GM12878 (cell line): ENCODE results near the gene REPIN1.

ENCODE experiments used
- SIX5 ChIP-seq: IDR thresholded peaks from 2 replicates; pipeline ENCODE4 v1.6.1; 2011; ENCODE audit warnings: mild to moderate bottlenecking, low read depth, low read length, moderate library complexity; ENCODE audit not compliant: severe bottlenecking
- YY1 ChIP-seq: IDR thresholded peaks from 2 replicates; pipeline ENCODE4 v1.6.1; 2011; ENCODE audit warnings: low read depth, mild to moderate bottlenecking, low read length
- ZNF207 ChIP-seq: fragments of 450-650 bp; IDR thresholded peaks from 2 replicates; pipeline ENCODE4 v1.6.1; 2014; ENCODE audit warnings: antibody characterized with exemption, mild to moderate bottlenecking, borderline replicate concordance
- ZNF384 ChIP-seq: IDR thresholded peaks from 2 replicates; pipeline ENCODE4 v1.6.1; 2012; ENCODE audit warnings: low read depth, mild to moderate bottlenecking, low read length, improper control_type of control experiment, borderline replicate concordance
- TF ChIP-seq, protein P1 (sequence below): IDR thresholded peaks from 2 replicates; pipeline ENCODE4 v1.6.1; 2012; ENCODE audit warnings: mild to moderate bottlenecking, low read depth, low read length
- TF ChIP-seq, protein P2 (sequence below), 3 experiments: IDR thresholded peaks in 2 of 3; conservative IDR thresholded peaks in 1 of 3; 2 replicates each; pipeline ENCODE4 v1.5.1; 2011; ENCODE audit warnings: low read depth in 3 of 3, low read length in 3 of 3, mild to moderate bottlenecking in 3 of 3, control low read depth in 2 of 3, moderate library complexity in 2 of 3, inconsistent platforms in 1 of 3, mixed read lengths in 1 of 3; ENCODE audit not compliant: control insufficient read depth in 2 of 3, insufficient read depth in 1 of 3; ENCODE audit errors: extremely low read depth in 1 of 3

DNA sequence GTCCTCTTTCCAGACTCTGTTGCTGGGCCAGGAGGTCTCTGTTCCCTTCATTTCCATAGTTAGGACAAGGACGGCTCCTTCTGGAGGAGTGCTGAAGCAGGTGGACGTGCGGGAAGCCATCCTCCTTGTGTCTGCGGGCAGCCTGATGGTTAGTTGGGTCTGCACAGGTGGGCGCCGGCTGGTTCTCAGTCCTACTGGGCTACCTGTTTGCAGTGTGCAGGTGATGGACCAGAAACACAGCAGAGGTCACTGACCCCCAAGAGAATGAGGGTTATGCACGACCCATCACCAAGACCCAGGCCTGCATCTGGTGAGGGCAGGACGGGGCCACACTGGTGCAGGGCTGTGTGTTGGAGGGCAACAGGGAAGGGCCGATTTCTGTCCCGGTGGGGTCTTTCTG is 35.0 kb upstream of the REPIN1 start:
- TF ChIP-seq ZNF207: no peak
- TF ChIP-seq ZNF384: no peak
- TF ChIP-seq SIX5: no peak
- no peak for TF ChIP-seq YY1
- TF ChIP-seq, protein P1, sequence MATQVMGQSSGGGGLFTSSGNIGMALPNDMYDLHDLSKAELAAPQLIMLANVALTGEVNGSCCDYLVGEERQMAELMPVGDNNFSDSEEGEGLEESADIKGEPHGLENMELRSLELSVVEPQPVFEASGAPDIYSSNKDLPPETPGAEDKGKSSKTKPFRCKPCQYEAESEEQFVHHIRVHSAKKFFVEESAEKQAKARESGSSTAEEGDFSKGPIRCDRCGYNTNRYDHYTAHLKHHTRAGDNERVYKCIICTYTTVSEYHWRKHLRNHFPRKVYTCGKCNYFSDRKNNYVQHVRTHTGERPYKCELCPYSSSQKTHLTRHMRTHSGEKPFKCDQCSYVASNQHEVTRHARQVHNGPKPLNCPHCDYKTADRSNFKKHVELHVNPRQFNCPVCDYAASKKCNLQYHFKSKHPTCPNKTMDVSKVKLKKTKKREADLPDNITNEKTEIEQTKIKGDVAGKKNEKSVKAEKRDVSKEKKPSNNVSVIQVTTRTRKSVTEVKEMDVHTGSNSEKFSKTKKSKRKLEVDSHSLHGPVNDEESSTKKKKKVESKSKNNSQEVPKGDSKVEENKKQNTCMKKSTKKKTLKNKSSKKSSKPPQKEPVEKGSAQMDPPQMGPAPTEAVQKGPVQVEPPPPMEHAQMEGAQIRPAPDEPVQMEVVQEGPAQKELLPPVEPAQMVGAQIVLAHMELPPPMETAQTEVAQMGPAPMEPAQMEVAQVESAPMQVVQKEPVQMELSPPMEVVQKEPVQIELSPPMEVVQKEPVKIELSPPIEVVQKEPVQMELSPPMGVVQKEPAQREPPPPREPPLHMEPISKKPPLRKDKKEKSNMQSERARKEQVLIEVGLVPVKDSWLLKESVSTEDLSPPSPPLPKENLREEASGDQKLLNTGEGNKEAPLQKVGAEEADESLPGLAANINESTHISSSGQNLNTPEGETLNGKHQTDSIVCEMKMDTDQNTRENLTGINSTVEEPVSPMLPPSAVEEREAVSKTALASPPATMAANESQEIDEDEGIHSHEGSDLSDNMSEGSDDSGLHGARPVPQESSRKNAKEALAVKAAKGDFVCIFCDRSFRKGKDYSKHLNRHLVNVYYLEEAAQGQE: no peak
- TF ChIP-seq, protein P2, sequence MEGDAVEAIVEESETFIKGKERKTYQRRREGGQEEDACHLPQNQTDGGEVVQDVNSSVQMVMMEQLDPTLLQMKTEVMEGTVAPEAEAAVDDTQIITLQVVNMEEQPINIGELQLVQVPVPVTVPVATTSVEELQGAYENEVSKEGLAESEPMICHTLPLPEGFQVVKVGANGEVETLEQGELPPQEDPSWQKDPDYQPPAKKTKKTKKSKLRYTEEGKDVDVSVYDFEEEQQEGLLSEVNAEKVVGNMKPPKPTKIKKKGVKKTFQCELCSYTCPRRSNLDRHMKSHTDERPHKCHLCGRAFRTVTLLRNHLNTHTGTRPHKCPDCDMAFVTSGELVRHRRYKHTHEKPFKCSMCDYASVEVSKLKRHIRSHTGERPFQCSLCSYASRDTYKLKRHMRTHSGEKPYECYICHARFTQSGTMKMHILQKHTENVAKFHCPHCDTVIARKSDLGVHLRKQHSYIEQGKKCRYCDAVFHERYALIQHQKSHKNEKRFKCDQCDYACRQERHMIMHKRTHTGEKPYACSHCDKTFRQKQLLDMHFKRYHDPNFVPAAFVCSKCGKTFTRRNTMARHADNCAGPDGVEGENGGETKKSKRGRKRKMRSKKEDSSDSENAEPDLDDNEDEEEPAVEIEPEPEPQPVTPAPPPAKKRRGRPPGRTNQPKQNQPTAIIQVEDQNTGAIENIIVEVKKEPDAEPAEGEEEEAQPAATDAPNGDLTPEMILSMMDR (IDR thresholded peaks at IDR 0.05 in 2 of 3, conservative IDR thresholded peaks at IDR 0.05 in 1 of 3; ENCODE audit: control insufficient read depth in 2 of 3, extremely low read depth in 1 of 3, insufficient read depth in 1 of 3, low read depth in 3 of 3, low read length in 3 of 3): no peak
